Coronary artery (tissue), 2 donors: ENCODE measurements around the gene SYT14.
A peak's percentile ranks its signal among the peaks of the same experiment; 100 is the strongest.

Experiments used
- DNase-seq: peaks from one replicate; pipeline ENCODE4 v3.0.0-alpha.2; 2017; ENCODE audit warnings: low spot score
- H3K27ac ChIP-seq, 2 donors: fragments of 200-600 bp; sonication (generic); one replicate each; pipeline ENCODE4 v1.5.1; 2016 to 2019
- H3K4me3 ChIP-seq: fragments of 200-600 bp; sonication (generic); 2 replicates; pipeline ENCODE4 v1.5.1; 2016; ENCODE audit warnings: mild to moderate bottlenecking, moderate library complexity
- CTCF ChIP-seq: fragments of 200-600 bp; sonication (generic); IDR thresholded peaks from one replicate; pipeline ENCODE4 v1.5.1; 2019; ENCODE audit warnings: antibody characterized with exemption

The SYT14 gene

GRCh38 chr1:210124736-210125135 lies 186.7 kb downstream of the SYT14 start:
- Histone ChIP-seq H3K4me3 (no peak overlapping the region), H3K27ac (no peak overlapping the region)
- TF ChIP-seq CTCF, result no peak
- DNase-seq, result no peak

GRCh38 chr1:210125143-210125542 lies 187.1 kb downstream of the SYT14 start:
- no peak for DNase-seq
- Histone ChIP-seq H3K27ac (no peak overlapping the region), H3K4me3 (no peak overlapping the region)
- no peak for TF ChIP-seq CTCF

GRCh38 chr1:210129092-210129491 lies 191.1 kb downstream of the SYT14 start:
- DNase-seq, result no peak
- H3K27ac ChIP-seq, result no peak overlapping the region
- TF ChIP-seq CTCF, result no peak
- H3K4me3 ChIP-seq, result no peak overlapping the region

GRCh38 chr1:210129759-210130158 lies 191.7 kb downstream of the SYT14 start:
- Histone ChIP-seq H3K4me3 (no peak overlapping the region), H3K27ac (no peak overlapping the region)
- TF ChIP-seq CTCF, result no peak
- no peak for DNase-seq

- no peak overlapping the region for H3K27ac ChIP-seq
- no peak for DNase-seq
- no peak overlapping the region for H3K4me3 ChIP-seq
- no peak for TF ChIP-seq CTCF
Observed at GRCh38 chr1:210132582-210132981, 194.6 kb downstream of the SYT14 start.

- Histone ChIP-seq H3K27ac (no peak overlapping the region), H3K4me3 (no peak overlapping the region)
- peak; percentile 41 for TF ChIP-seq CTCF
- DNase-seq, result no peak
Observed at GRCh38 chr1:210143465-210144062, 205.5 kb downstream of the SYT14 start.

- TF ChIP-seq CTCF, result no peak
- no peak overlapping the region for H3K27ac ChIP-seq
- DNase-seq, result no peak
Observed at GRCh38 chr1:210144736-210145135, 206.7 kb downstream of the SYT14 start.

More at GRCh38 chr1:210144736-210145135, 206.7 kb downstream of the SYT14 start:
- H3K4me3 ChIP-seq, result no peak overlapping the region
